Brain pericyte (primary cell): ENCODE data around the gene CAMTA1.
A peak's percentile ranks its signal among the peaks of the same experiment; 100 is the strongest.

ENCODE experiments used
- DNase-seq: peaks from one replicate; pipeline ENCODE4 v3.0.0-alpha.2; 2012; ENCODE audit warnings: low read depth, low spot score

The CAMTA1 gene

GRCh38 chr1:7809742-7810141 lies 1024.5 kb downstream of the CAMTA1 start:
- no peak for DNase-seq

GRCh38 chr1:7810395-7810794 lies 1025.1 kb downstream of the CAMTA1 start:
- peak; percentile 22 for DNase-seq

GRCh38 chr1:7811476-7811875 lies 1026.2 kb downstream of the CAMTA1 start:
- DNase-seq, result no peak

- no peak for DNase-seq
Measured at GRCh38 chr1:7813677-7814373, 1028.6 kb downstream of the CAMTA1 start.
